Smooth muscle cell (in vitro differentiated cells): ENCODE measurements around the gene CEND1. TPM values are rescaled to one million over a fixed set of nuclear protein-coding genes. Genes with fewer than 3 reads are reported as not detected.

Source experiments
- DNase-seq: peaks from one replicate; lab custom pipeline; 2025; ENCODE audit not compliant: unreplicated experiment; lab: John Stamatoyannopoulos, UW
- H2AFZ ChIP-seq: fragments of 200-600 bp; sonication (generic); 2 replicates; pipeline ENCODE4 v1.6.0; 2016; ENCODE audit warnings: antibody characterized with exemption, low read depth, mild to moderate bottlenecking
- H3F3A ChIP-seq: fragments of 200-600 bp; sonication (generic); 2 replicates; pipeline ENCODE4 v1.6.0; 2017; ENCODE audit warnings: antibody characterized with exemption, low read depth
- H3K27ac ChIP-seq: fragments of 200-600 bp; sonication (generic); 2 replicates; pipeline ENCODE4 v1.5.1; 2016; ENCODE audit warnings: low read depth, mild to moderate bottlenecking
- H3K27me3 ChIP-seq: fragments of 200-600 bp; sonication (generic); 2 replicates; pipeline ENCODE4 v1.6.1; 2016; ENCODE audit warnings: low read depth, mild to moderate bottlenecking
- H3K36me3 ChIP-seq: fragments of 200-600 bp; sonication (generic); 2 replicates; pipeline ENCODE4 v1.5.1; 2016; ENCODE audit warnings: low read depth
- H3K4me1 ChIP-seq: fragments of 200-600 bp; sonication (generic); 2 replicates; pipeline ENCODE4 v1.5.1; 2016; ENCODE audit warnings: low read depth
- H3K4me2 ChIP-seq: fragments of 200-600 bp; sonication (generic); 2 replicates; pipeline ENCODE4 v1.6.0; 2016; ENCODE audit warnings: mild to moderate bottlenecking
- H3K4me3 ChIP-seq: fragments of 200-600 bp; sonication (generic); 2 replicates; pipeline ENCODE4 v1.5.1; 2016; ENCODE audit warnings: mild to moderate bottlenecking
- H3K79me2 ChIP-seq: fragments of 200-600 bp; sonication (generic); 2 replicates; pipeline ENCODE4 v1.6.0; 2016; ENCODE audit warnings: low read depth, mild to moderate bottlenecking
- H3K9ac ChIP-seq: fragments of 200-600 bp; sonication (generic); 2 replicates; pipeline ENCODE4 v1.6.0; 2016; ENCODE audit warnings: low read depth
- H3K9me3 ChIP-seq: fragments of 200-600 bp; sonication (generic); replicated peaks from 2 replicates; pipeline ENCODE4 v1.5.1; 2016; ENCODE audit warnings: low read depth
- H4K20me1 ChIP-seq: fragments of 200-600 bp; sonication (generic); 2 replicates; pipeline ENCODE4 v1.6.0; 2016; ENCODE audit warnings: low read depth
- WGBS: methylation state at CpG from one replicate; pipeline ENCODE4 v1.1.7; 2016; ENCODE audit warnings: low lambda C conversion rate; 5-methylcytosine and 5-hydroxymethylcytosine counted together
- polyA plus RNA-seq: library from polyadenylated mRNA; unstranded; fragments of >200 nt; fragmentation: Nextera tagmentation; extraction: Ambion mirVana; gene quantifications from 2 replicates; pipeline ENCODE4 v1.2.1, GENCODE V29; 2016
- total RNA-seq: library from RNA; depleted of rRNA; stranded (reverse); fragments of >200 nt; gene quantifications from 2 replicates; pipeline ENCODE4 v1.2.3, GENCODE V29; 2014
- TF ChIP-seq, protein P1 (sequence below): fragments of 200-600 bp; sonication (generic); IDR thresholded peaks from 2 replicates; pipeline ENCODE4 v1.5.1; 2017; ENCODE audit warnings: borderline replicate concordance, mild to moderate bottlenecking, antibody characterized with exemption; ENCODE audit not compliant: insufficient read depth, poor library complexity, severe bottlenecking

CEND1 gene
- total and polyA plus RNA-seq, 2 experiments from 2014 or later, result 0.13 TPM; not detected in 1

DNA sequence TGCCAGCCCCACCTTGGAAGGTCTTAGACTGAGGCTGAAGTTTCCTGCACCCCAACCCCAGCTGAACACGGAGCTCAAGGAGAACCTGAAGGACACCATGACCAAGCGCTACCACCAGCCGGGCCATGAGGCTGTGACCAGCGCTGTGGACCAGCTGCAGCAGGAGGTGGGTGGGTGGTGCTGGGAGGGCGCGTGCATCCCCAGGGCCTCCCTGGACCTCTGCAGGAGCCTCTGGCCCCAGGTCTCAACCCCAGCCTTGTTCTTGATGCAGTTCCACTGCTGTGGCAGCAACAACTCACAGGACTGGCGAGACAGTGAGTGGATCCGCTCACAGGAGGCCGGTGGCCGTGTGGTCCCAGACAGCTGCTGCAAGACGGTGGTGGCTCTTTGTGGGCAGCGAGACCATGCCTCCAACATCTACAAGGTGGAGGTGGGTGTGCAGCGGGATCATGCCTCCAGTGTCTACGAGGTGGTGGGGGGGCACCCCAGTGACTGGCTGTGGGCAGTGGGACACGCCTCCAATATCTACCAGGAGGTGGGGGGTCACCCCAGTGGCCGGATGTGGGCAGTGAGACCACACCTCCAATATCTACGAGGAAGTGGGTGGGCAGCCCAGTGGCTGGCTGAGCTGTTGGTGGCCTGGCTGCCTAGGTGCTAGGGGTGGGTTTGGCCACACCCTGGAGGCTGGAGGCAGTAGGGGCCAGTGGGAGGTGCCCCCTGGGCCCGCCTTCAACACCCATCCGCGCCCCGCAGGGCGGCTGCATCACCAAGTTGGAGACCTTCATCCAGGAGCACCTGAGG, 47.5 kb upstream of the CEND1 start:
- no peaks in the 10 kb centered on the region for H3K9me3 ChIP-seq
- peaks cover 48% of the 10 kb centered on the region for H3K79me2 ChIP-seq
- H3K9ac ChIP-seq, result no peak overlapping the region
- H3K4me2 ChIP-seq, result no peak overlapping the region
- no peak overlapping the region for H3K4me3 ChIP-seq
- H3K4me1 ChIP-seq, result peaks cover 14% of the 10 kb centered on the region
- WGBS, result 94% methylated on average over 20 of the region's 22 CpGs
- H2AFZ ChIP-seq, result no peak overlapping the region
- no peak overlapping the region for H3K27ac ChIP-seq
- TF ChIP-seq, protein P1, sequence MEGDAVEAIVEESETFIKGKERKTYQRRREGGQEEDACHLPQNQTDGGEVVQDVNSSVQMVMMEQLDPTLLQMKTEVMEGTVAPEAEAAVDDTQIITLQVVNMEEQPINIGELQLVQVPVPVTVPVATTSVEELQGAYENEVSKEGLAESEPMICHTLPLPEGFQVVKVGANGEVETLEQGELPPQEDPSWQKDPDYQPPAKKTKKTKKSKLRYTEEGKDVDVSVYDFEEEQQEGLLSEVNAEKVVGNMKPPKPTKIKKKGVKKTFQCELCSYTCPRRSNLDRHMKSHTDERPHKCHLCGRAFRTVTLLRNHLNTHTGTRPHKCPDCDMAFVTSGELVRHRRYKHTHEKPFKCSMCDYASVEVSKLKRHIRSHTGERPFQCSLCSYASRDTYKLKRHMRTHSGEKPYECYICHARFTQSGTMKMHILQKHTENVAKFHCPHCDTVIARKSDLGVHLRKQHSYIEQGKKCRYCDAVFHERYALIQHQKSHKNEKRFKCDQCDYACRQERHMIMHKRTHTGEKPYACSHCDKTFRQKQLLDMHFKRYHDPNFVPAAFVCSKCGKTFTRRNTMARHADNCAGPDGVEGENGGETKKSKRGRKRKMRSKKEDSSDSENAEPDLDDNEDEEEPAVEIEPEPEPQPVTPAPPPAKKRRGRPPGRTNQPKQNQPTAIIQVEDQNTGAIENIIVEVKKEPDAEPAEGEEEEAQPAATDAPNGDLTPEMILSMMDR, result no peak
- H3K36me3 ChIP-seq, result no peaks in the 10 kb centered on the region
- DNase-seq, result no peak
- peaks cover 23% of the 10 kb centered on the region for H3F3A ChIP-seq
- H4K20me1 ChIP-seq, result peaks cover 84% of the 10 kb centered on the region
- no peaks in the 10 kb centered on the region for H3K27me3 ChIP-seq

DNA sequence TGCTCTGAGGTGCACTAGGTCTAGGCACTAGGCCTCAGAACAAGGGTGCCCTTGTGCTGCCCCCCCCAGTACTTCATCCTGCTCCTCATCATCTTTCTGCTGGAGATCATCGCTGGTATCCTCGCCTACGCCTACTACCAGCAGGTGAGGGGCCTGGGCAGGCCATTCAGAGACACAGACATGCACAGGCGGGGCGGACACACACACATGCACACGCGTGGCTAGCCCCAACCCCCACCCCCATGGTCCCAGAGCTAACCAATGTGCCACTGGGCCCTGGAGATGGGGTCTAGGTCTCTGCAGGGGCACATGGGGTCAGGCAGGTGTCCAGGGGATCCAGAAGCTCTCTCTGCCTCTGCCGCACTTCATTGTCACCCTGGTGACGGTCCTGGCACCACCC, 46.8 kb upstream of the CEND1 start:
- no peak overlapping the region for H3K27ac ChIP-seq
- TF ChIP-seq, protein P1, result no peak
- peaks cover 21% of the 10 kb centered on the region for H3K4me1 ChIP-seq
- H3K4me3 ChIP-seq, result no peak overlapping the region
- H2AFZ ChIP-seq, result no peak overlapping the region
- peaks cover 82% of the 10 kb centered on the region for H4K20me1 ChIP-seq
- DNase-seq, result no peak
- H3K27me3 ChIP-seq, result no peaks in the 10 kb centered on the region
- H3K79me2 ChIP-seq, result peaks cover 41% of the 10 kb centered on the region
- H3K4me2 ChIP-seq, result no peak overlapping the region
- H3K36me3 ChIP-seq, result no peaks in the 10 kb centered on the region
- H3K9me3 ChIP-seq, result no peaks in the 10 kb centered on the region
- peaks cover 23% of the 10 kb centered on the region for H3F3A ChIP-seq
- 88% methylated on average over 9 of the region's 9 CpGs for WGBS
- H3K9ac ChIP-seq, result no peak overlapping the region

DNA sequence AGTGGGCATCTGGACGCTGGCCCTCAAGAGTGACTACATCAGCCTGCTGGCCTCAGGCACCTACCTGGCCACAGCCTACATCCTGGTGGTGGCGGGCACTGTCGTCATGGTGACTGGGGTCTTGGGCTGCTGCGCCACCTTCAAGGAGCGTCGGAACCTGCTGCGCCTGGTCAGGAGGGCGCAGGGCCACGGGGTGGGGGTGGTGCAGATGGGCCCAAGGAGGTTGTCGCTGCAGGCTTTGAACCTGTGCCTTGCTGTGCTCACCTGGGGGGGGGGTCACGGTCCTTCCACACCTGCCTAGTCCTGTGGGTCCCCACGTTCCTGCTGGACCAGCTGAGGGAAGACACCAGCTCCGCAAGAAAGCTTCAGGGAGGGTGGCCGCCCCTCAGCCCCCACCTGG, 46.4 kb upstream of the CEND1 start:
- WGBS, result 98% methylated on average over 14 of the region's 14 CpGs
- Histone ChIP-seq H3K27ac (no peak overlapping the region), H3K4me2 (no peak overlapping the region), H3F3A (peaks cover 22% of the 10 kb centered on the region), H3K9ac (no peak overlapping the region), H3K9me3 (no peaks in the 10 kb centered on the region), H3K79me2 (peaks cover 37% of the 10 kb centered on the region), H3K27me3 (peaks cover 3% of the 10 kb centered on the region), H4K20me1 (peaks cover 80% of the 10 kb centered on the region), H3K36me3 (no peaks in the 10 kb centered on the region), H3K4me1 (peaks cover 22% of the 10 kb centered on the region), H2AFZ (no peak overlapping the region), H3K4me3 (no peak overlapping the region)
- TF ChIP-seq, protein P1, result no peak
- no peak for DNase-seq
